Small intestine (tissue), 7 donors: Measurements from ENCODE around the gene C9. TPM values are rescaled to one million over a fixed set of nuclear protein-coding genes. Genes with fewer than 3 reads are reported as not detected.

Source experiments
- DNase-seq, 2 donors: peaks; one replicate each; pipeline versions ENCODE4 v3.0.0 to v3.0.0-alpha.2; 2013
- FAIRE-seq: peaks from 2 replicates; lab custom pipeline; 2012; peaks lifted over from hg19 to GRCh38; lab: Jason Lieb, UNC
- H3K27ac ChIP-seq, 3 donors: one replicate each; pipeline ENCODE4 v1.5.1; 2013; ENCODE audit warnings: low read length in 2 of 3, mild to moderate bottlenecking in 2 of 3, control low read depth in 1 of 3, inconsistent platforms in 1 of 3, low read depth in 1 of 3, moderate library complexity in 1 of 3
- H3K27me3 ChIP-seq, 3 donors: one replicate each; pipeline ENCODE4 v1.6.1; 2013; ENCODE audit warnings: low read length in 3 of 3, inconsistent platforms in 1 of 3; ENCODE audit not compliant: control insufficient read depth in 3 of 3, insufficient read depth in 3 of 3
- H3K36me3 ChIP-seq, 3 donors: one replicate each; pipeline ENCODE4 v1.6.1; 2013; ENCODE audit warnings: low read length in 3 of 3, inconsistent platforms in 1 of 3, low read depth in 1 of 3, mild to moderate bottlenecking in 1 of 3, moderate library complexity in 1 of 3; ENCODE audit not compliant: control insufficient read depth in 3 of 3, insufficient read depth in 2 of 3
- H3K4me1 ChIP-seq, 3 donors: one replicate each; pipeline ENCODE4 v1.6.1; 2013; ENCODE audit warnings: low read length in 2 of 3, inconsistent platforms in 1 of 3, low read depth in 1 of 3, mild to moderate bottlenecking in 1 of 3, moderate library complexity in 1 of 3; ENCODE audit not compliant: control insufficient read depth in 3 of 3, insufficient read depth in 2 of 3
- H3K4me3 ChIP-seq, 3 donors: one replicate each; pipeline ENCODE4 v1.5.1; 2013; ENCODE audit warnings: low read length in 3 of 3, control low read depth in 1 of 3, inconsistent platforms in 1 of 3, low read depth in 1 of 3, mild to moderate bottlenecking in 1 of 3, moderate library complexity in 1 of 3
- H3K9me3 ChIP-seq, 2 donors: one replicate each; pipeline ENCODE4 v1.6.1; 2013; ENCODE audit warnings: low read depth in 1 of 2, low read length in 1 of 2; ENCODE audit not compliant: control insufficient read depth in 2 of 2, insufficient read depth in 1 of 2
- WGBS, 3 donors: extraction: QIAGEN DNeasy Blood & Tissue Kit; methylation state at CpG; one replicate each; pipeline ENCODE4 v1.1.7; 2013; 5-methylcytosine and 5-hydroxymethylcytosine counted together
- polyA plus RNA-seq, 4 donors: library from polyadenylated mRNA; stranded (reverse) in 3 of 4; unstranded in 1 of 4; fragments of 200-250 nt in 3 of 4; fragments of 120-200 nt in 1 of 4; gene quantifications; one replicate each; pipeline versions ENCODE4 v1.2.1 to v1.2.3, GENCODE V29; 2013
- donor health status: healthy with polysubstance abuse.
- donor health status: control.
- donor health status: control.
- donor health status: Bipolar disorder and iron deficiency.
- donor health status: healthy.

C9 gene
- polyA plus RNA-seq, 4 donors: 0.06 TPM; not detected in 3

DNA sequence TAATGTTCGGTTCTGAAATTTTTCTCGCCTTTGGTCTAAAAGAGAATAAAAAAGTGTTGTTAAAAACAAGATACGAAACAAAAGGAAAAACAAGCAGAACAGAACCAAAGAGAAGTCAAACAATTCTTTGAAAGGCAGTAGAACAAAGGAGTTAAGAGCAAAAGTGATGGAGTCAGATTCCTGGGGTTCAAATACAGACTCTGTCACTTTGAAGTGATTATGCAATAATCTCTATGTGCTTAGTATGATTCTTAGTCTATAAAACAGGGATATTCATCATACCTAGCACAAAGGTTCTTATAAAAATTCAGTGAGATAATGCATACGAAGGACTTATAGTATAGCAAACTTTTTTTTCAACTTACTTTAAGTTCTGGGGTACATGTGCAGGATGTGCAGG is 48.3 kb downstream of the C9 start:
- H3K36me3 ChIP-seq: peaks cover 0 to 2% (median 0%) of the 10 kb centered on the region in 3 donors
- H3K4me3 ChIP-seq: no peak overlapping the region
- no peak overlapping the region for H3K27ac ChIP-seq
- H3K4me1 ChIP-seq: no peaks in the 10 kb centered on the region
- peaks cover 0 to 7% of the 10 kb centered on the region in 2 donors for H3K9me3 ChIP-seq
- 64 to 78% (median 67%) methylated on average over 4 of the region's 4 CpGs for WGBS, 3 donors
- H3K27me3 ChIP-seq: peaks cover 0 to 3% (median 2%) of the 10 kb centered on the region in 3 donors
- FAIRE-seq (no peak), DNase-seq (no peak)

DNA sequence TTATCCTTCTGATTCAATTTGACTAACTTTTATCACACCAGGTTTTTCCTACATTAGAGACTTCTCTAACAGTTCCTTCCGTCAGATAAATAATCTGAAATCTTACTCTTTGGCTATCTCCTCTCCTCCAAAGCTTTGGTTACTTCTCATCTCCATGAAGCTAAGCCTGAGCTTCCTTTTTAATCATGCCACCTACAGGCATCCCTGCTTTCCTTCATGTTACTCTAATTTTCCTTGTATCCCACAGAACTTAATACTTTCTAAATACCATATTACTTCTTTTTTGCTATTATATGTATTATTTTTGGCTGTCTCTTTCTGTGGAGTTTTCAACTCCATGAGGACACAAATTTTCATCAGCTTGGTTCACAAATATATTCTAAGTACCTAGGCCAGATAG is 49.7 kb downstream of the C9 start:
- no peak for FAIRE-seq
- Histone ChIP-seq H3K4me1 (no peaks in the 10 kb centered on the region), H3K9me3 (peaks cover 0 to 4% of the 10 kb centered on the region in 2 donors), H3K27ac (no peak overlapping the region), H3K27me3 (peaks cover 0 to under 1% (median 0%) of the 10 kb centered on the region in 3 donors), H3K36me3 (peaks cover 0 to under 1% (median 0%) of the 10 kb centered on the region in 3 donors), H3K4me3 (no peak overlapping the region)
- WGBS, 3 donors: 81 to 86% (median 86%) methylated on average over 1 of the region's 1 CpG
- no peak for DNase-seq

GRCh38 chr5:39309534-39309933 is 54.8 kb downstream of the C9 start:
- H3K4me3 ChIP-seq: no peak overlapping the region
- H3K27me3 ChIP-seq: no peaks in the 10 kb centered on the region
- 79 to 94% (median 88%) methylated on average over 1 of the region's 1 CpG for WGBS, 3 donors
- FAIRE-seq: no peak
- no peak for DNase-seq
- no peaks in the 10 kb centered on the region for H3K9me3 ChIP-seq
- no peaks in the 10 kb centered on the region for H3K4me1 ChIP-seq
- H3K27ac ChIP-seq: no peak overlapping the region
- H3K36me3 ChIP-seq: no peaks in the 10 kb centered on the region

DNA sequence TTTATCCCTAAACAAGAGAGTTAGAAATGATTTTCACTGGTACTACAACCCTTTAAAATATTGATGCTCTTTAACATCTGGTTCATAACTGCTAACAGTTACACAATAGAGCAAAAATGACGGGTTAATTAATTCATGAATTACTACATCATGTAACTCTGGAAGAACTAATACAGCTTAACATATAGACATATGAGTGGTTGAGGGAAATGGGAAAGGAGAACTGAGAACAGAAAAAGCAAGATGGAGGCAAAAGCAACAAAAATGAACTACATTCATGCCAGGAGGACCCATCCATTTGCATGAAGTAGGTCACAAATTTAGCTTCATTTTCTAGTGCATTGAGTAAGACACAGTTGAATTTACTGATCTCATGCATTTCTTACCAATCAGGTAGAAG is 61.8 kb downstream of the C9 start:
- FAIRE-seq: no peak
- WGBS, 3 donors: 81 to 94% (median 82%) methylated on average over 1 of the region's 1 CpG

GRCh38 chr5:39301406-39301805 is 62.9 kb downstream of the C9 start:
- DNase-seq: no peak
- Histone ChIP-seq H3K9me3 (peaks cover 0 to 3% of the 10 kb centered on the region in 2 donors), H3K27ac (no peak overlapping the region), H3K4me1 (no peaks in the 10 kb centered on the region), H3K27me3 (no peaks in the 10 kb centered on the region), H3K36me3 (no peaks in the 10 kb centered on the region), H3K4me3 (no peak overlapping the region)
- no peak for FAIRE-seq

More for the DNA sequence above, 61.8 kb downstream of the C9 start:
- no peak for DNase-seq
- no peaks in the 10 kb centered on the region for H3K4me1 ChIP-seq
- no peak overlapping the region for H3K4me3 ChIP-seq
- no peaks in the 10 kb centered on the region for H3K36me3 ChIP-seq
- H3K9me3 ChIP-seq: peaks cover 0 to 3% of the 10 kb centered on the region in 2 donors
- H3K27ac ChIP-seq: no peak overlapping the region
- no peaks in the 10 kb centered on the region for H3K27me3 ChIP-seq

GRCh38 chr5:39299962-39300361 is 64.3 kb downstream of the C9 start:
- Histone ChIP-seq H3K36me3 (no peaks in the 10 kb centered on the region), H3K9me3 (peaks cover 0 to 3% of the 10 kb centered on the region in 2 donors), H3K4me3 (no peak overlapping the region), H3K27ac (no peak overlapping the region), H3K27me3 (no peaks in the 10 kb centered on the region), H3K4me1 (no peaks in the 10 kb centered on the region)
- DNase-seq (no peak), FAIRE-seq (no peak)

- Histone ChIP-seq H3K4me1 (no peaks in the 10 kb centered on the region), H3K9me3 (no peaks in the 10 kb centered on the region), H3K36me3 (no peaks in the 10 kb centered on the region), H3K4me3 (no peak overlapping the region), H3K27me3 (no peaks in the 10 kb centered on the region), H3K27ac (no peak overlapping the region)
- DNase-seq: no peak
- FAIRE-seq: no peak
- 74 to 84% (median 79%) methylated on average over 2 of the region's 2 CpGs for WGBS, 3 donors
Measured at GRCh38 chr5:39294736-39295135, 69.6 kb downstream of the C9 start.

DNA sequence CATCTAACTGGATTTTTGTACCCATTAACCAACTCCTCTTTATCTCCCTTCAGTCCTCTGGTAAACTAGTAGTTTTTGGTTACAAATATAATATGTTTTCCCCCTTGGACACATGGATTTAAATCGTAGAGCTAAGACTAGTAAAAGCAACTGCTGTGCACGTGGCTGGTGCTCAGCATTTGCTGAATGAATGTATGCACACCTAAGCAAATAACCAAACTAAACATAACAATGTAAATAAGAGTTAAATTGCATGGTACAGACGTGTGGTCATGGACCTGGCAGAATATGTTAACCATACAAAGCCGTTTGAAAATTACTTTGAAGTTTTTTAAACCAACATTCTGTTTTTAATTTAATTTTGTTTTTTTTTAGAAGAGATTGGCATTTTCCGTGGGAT is 79.7 kb downstream of the C9 start:
- peaks cover 0 to 4% of the 10 kb centered on the region in 2 donors for H3K9me3 ChIP-seq
- WGBS, 3 donors: 25 to 56% (median 43%) methylated on average over 5 of the region's 5 CpGs
- no peak for DNase-seq
- no peaks in the 10 kb centered on the region for H3K27me3 ChIP-seq
- H3K4me3 ChIP-seq: no peak overlapping the region
- H3K27ac ChIP-seq: no peak overlapping the region
- no peaks in the 10 kb centered on the region for H3K36me3 ChIP-seq
- no peaks in the 10 kb centered on the region for H3K4me1 ChIP-seq
- FAIRE-seq: no peak

GRCh38 chr5:39283231-39283818 is 81.0 kb downstream of the C9 start:
- Histone ChIP-seq H3K36me3 (no peaks in the 10 kb centered on the region), H3K4me3 (no peak overlapping the region), H3K27ac (no peak overlapping the region), H3K9me3 (peaks cover 0 to 4% of the 10 kb centered on the region in 2 donors), H3K27me3 (no peaks in the 10 kb centered on the region), H3K4me1 (no peaks in the 10 kb centered on the region)
- DNase-seq (peak; percentile 66 to 76), FAIRE-seq (no peak)
- 5 to 9% (median 9%) methylated on average over 3 of the region's 3 CpGs for WGBS, 3 donors
